Activated effector memory CD4-positive, alpha-beta T cell treated with Interleukin-2 at 50 U/mL for 16 hours (primary cell): ENCODE results near the gene CHMP4B.

Experiments used
- DNase-seq: peaks from one replicate; pipeline ENCODE4 v3.0.0-alpha.2; 2020

The CHMP4B gene

GRCh38 chr20:33866398-33867100 lies 55.4 kb downstream of the CHMP4B start:
- DNase-seq = no peak

- no peak for DNase-seq
Observed at GRCh38 chr20:33868042-33868441, 56.9 kb downstream of the CHMP4B start.

- DNase-seq = no peak
Observed at GRCh38 chr20:33868595-33868994, 57.4 kb downstream of the CHMP4B start.

GRCh38 chr20:33869283-33869682 lies 58.1 kb downstream of the CHMP4B start:
- DNase-seq = no peak

GRCh38 chr20:33871362-33871761 lies 60.2 kb downstream of the CHMP4B start:
- no peak for DNase-seq

GRCh38 chr20:33874129-33874528 lies 63.0 kb downstream of the CHMP4B start:
- no peak for DNase-seq

GRCh38 chr20:33875055-33875454 lies 63.9 kb downstream of the CHMP4B start:
- DNase-seq = no peak

- DNase-seq = no peak
Observed at GRCh38 chr20:33875534-33876026, 64.4 kb downstream of the CHMP4B start.

- no peak for DNase-seq
Observed at GRCh38 chr20:33878583-33878982, 67.4 kb downstream of the CHMP4B start.

- DNase-seq = no peak
Observed at GRCh38 chr20:33880396-33880795, 69.2 kb downstream of the CHMP4B start.

- no peak for DNase-seq
Observed at GRCh38 chr20:33881989-33882388, 70.8 kb downstream of the CHMP4B start.

GRCh38 chr20:33882481-33882880 lies 71.3 kb downstream of the CHMP4B start:
- no peak for DNase-seq

- DNase-seq = no peak
Observed at GRCh38 chr20:33883164-33883563, 72.0 kb downstream of the CHMP4B start.

- no peak for DNase-seq
Observed at GRCh38 chr20:33884633-33885032, 73.5 kb downstream of the CHMP4B start.

GRCh38 chr20:33889312-33889711 lies 78.2 kb downstream of the CHMP4B start:
- no peak for DNase-seq

- DNase-seq = no peak
Observed at GRCh38 chr20:33890557-33890956, 79.4 kb downstream of the CHMP4B start.

GRCh38 chr20:33893314-33893713 lies 82.2 kb downstream of the CHMP4B start:
- DNase-seq = no peak

- DNase-seq = no peak
Observed at GRCh38 chr20:33894798-33895197, 83.7 kb downstream of the CHMP4B start.

- no peak for DNase-seq
Observed at GRCh38 chr20:33896509-33896908, 85.4 kb downstream of the CHMP4B start.

GRCh38 chr20:33897313-33897912 lies 86.3 kb downstream of the CHMP4B start:
- DNase-seq = no peak

- DNase-seq = no peak
Observed at GRCh38 chr20:33899106-33899505, 88.0 kb downstream of the CHMP4B start.

- DNase-seq = no peak
Observed at GRCh38 chr20:33900521-33901131, 89.5 kb downstream of the CHMP4B start.

GRCh38 chr20:33901132-33901523 lies 90.0 kb downstream of the CHMP4B start:
- no peak for DNase-seq

- DNase-seq = no peak
Observed at GRCh38 chr20:33902011-33902410, 90.9 kb downstream of the CHMP4B start.
